ENCODE data around the gene C16orf92. TPM values are rescaled to one million over a fixed set of nuclear protein-coding genes. Genes with fewer than 3 reads are reported as not detected.

C16orf92 gene
- total and polyA plus RNA-seq, 12 donors: not detected

- intact Hi-C loops (cut with DNase I): loop anchor here in 5 of 10 donors (5.0 to 10.0 kb wide), 4 partner anchors 79 to 299 kb away; partner anchors contain the start of genes CDIPT (in 3 of the 5) and KCTD13 (in 3 of the 5)
- 86 to 91% methylated on average over 17 of the region's 17 CpGs for WGBS, 2 donors
- peaks cover 4 to 11% (median 8%) of the 10 kb centered on the region in 7 donors for H3K27me3 ChIP-seq
- no peak overlapping the region for H3K27ac ChIP-seq
- DNase-seq (no peak), ATAC-seq (peak in 1 of 8 donors; percentile 3)
- H3K4me1 ChIP-seq: peaks cover 0 to 7% (median 0%) of the 10 kb centered on the region in 9 donors
- no peaks in the 10 kb centered on the region for H3K9me3 ChIP-seq
- no peak overlapping the region for H3K4me3 ChIP-seq
- H3K36me3 ChIP-seq: peaks cover 0 to 57% (median 4%) of the 10 kb centered on the region in 9 donors
- TF ChIP-seq, protein P1, sequence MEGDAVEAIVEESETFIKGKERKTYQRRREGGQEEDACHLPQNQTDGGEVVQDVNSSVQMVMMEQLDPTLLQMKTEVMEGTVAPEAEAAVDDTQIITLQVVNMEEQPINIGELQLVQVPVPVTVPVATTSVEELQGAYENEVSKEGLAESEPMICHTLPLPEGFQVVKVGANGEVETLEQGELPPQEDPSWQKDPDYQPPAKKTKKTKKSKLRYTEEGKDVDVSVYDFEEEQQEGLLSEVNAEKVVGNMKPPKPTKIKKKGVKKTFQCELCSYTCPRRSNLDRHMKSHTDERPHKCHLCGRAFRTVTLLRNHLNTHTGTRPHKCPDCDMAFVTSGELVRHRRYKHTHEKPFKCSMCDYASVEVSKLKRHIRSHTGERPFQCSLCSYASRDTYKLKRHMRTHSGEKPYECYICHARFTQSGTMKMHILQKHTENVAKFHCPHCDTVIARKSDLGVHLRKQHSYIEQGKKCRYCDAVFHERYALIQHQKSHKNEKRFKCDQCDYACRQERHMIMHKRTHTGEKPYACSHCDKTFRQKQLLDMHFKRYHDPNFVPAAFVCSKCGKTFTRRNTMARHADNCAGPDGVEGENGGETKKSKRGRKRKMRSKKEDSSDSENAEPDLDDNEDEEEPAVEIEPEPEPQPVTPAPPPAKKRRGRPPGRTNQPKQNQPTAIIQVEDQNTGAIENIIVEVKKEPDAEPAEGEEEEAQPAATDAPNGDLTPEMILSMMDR (IDR thresholded peaks at IDR 0.05): no peak
Observed at GRCh38 chr16:30003670-30004423, 19.2 kb upstream of the C16orf92 start.

DNA sequence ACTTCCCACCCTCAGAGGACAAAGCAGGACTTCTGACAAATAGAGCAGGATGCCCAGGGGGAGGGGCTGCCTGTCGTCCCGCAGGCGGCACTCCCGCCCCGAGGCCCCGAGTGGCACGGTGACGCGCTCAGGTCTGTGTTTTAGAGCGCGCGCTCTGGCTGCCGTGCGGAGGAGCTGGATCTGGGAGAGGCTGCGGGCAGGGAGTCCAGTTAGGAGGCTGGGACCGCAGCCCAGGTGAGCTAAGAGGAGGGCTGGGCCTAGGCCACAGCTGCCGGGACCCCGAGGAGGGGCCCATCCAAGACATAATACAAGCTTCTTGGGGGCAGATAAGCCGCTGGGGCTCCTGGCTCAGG, 18.6 kb upstream of the C16orf92 start:
- no peak overlapping the region for H3K4me3 ChIP-seq
- no peak overlapping the region for H3K27ac ChIP-seq
- H3K9me3 ChIP-seq: no peaks in the 10 kb centered on the region
- peaks cover 0 to 54% (median 4%) of the 10 kb centered on the region in 9 donors for H3K36me3 ChIP-seq
- ATAC-seq (no peak), DNase-seq (no peak)
- 82 to 83% methylated on average over 19 of the region's 19 CpGs for WGBS, 2 donors
- intact Hi-C loops (cut with DNase I): loop anchor here in 5 of 10 donors (5.0 to 10.0 kb wide), 4 partner anchors 80 to 300 kb away; partner anchors contain the start of genes CDIPT (in 3 of the 5) and KCTD13 (in 3 of the 5)
- TF ChIP-seq, protein P1 (IDR thresholded peaks at IDR 0.05): no peak
- peaks cover 4 to 16% (median 14%) of the 10 kb centered on the region in 7 donors for H3K27me3 ChIP-seq
- peaks cover 0 to 7% (median 0%) of the 10 kb centered on the region in 9 donors for H3K4me1 ChIP-seq

DNA sequence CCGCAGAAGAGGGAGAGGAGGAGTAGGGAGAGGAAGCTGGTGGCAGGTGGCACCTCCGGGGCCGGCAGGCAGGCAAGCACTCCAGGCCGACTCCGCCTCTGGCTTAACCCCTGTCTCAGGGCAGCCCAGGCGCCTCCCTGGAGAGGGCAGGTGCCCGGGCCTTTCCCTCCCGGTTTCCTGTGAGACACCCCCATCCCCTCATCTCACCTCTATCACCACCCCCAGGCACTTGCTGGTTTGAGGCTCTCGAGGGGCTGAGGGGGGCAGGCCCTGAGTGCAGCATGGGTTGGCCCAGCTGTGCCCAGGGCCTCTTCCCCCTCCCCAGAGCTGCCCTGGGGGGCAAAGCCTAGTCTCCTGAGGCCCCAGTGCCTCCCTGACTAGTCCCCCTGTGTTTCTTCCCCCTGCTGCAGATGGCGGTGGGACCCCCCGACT, 18.2 kb upstream of the C16orf92 start:
- Histone ChIP-seq H3K36me3 (peaks cover 0 to 50% (median 4%) of the 10 kb centered on the region in 9 donors), H3K4me3 (no peak overlapping the region), H3K27me3 (peaks cover 7 to 21% (median 18%) of the 10 kb centered on the region in 7 donors), H3K9me3 (no peaks in the 10 kb centered on the region), H3K4me1 (peaks cover 0 to 7% (median 0%) of the 10 kb centered on the region in 9 donors), H3K27ac (no peak overlapping the region)
- TF ChIP-seq, protein P1 (IDR thresholded peaks at IDR 0.05): no peak
- intact Hi-C loops (cut with DNase I): loop anchor here in 6 of 10 donors (5.0 to 10.0 kb wide), 6 partner anchors 78 to 300 kb away; partner anchors contain the start of genes KCTD13 (in 4 of the 6) and CDIPT (in 3 of the 6)
- ATAC-seq (no peak), DNase-seq (no peak)
- WGBS, 2 donors: 61 to 62% methylated on average over 10 to 11 of the region's 11 CpGs

DNA sequence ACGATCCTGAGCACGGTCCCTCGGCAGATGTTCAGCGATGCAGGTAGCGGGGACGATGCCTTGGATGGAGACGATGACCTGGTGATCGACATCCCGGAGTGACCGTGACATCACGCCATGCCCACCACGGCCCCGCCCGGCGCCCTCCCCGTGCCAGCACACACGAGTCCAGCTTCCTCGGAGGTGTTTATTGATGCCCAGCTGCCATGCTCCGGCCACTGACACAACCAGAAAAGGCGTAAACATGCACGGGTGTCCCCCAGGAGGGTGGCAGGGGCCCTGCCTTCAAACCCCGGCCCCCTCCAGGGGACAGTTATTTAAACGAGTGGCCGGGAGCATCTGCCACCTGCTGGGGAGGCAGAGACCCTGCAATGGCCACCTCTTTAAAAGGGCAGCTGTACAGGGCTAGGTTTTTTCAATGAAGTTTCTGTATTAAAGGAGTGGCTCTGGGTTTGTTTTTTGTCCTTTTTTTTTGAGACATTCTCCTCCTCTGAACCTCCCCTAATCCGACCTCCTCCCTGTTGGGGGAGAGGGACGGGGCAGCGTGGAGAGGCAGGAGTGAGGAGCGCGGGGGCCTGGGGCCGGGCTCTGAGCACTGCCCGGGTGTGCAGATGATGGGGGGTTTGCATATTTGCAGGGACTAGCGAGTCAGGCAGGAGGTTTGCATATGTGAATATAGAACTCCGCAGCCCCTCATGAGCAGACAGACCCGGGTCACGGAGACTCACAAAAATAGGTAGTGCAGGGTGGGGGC, 17.5 kb upstream of the C16orf92 start:
- TF ChIP-seq, protein P1 (IDR thresholded peaks at IDR 0.05): peak; percentile 77 to 88 (median 84)
- H3K4me1 ChIP-seq: peaks cover 0 to 13% (median 4%) of the 10 kb centered on the region in 9 donors
- peak in 7 of 8 donors; percentile 42 to 73 (median 66) for ATAC-seq
- H3K4me3 ChIP-seq: no peak overlapping the region
- H3K36me3 ChIP-seq: peaks cover 0 to 43% (median 4%) of the 10 kb centered on the region in 9 donors
- DNase-seq: no peak
- WGBS, 2 donors: 59 to 65% methylated on average over 35 of the region's 35 CpGs
- H3K27me3 ChIP-seq: peaks cover 13 to 28% (median 25%) of the 10 kb centered on the region in 7 donors
- H3K27ac ChIP-seq: no peak overlapping the region
- H3K9me3 ChIP-seq: no peaks in the 10 kb centered on the region
- intact Hi-C loops (cut with DNase I): loop anchor here in 5 of 10 donors (5.0 to 10.0 kb wide), 5 partner anchors 78 to 301 kb away; partner anchors contain the start of genes KCTD13 (in 4 of the 5) and CDIPT (in 2 of the 5)

Measured in heart right ventricle (tissue), 16 donors.